Liver (tissue), 9 donors: ENCODE data around the gene JMJD1C. TPM values are rescaled to one million over a fixed set of nuclear protein-coding genes. Genes with fewer than 3 reads are reported as not detected.

ENCODE experiments used
- DNase-seq: peaks from one replicate; pipeline ENCODE4 v3.0.0-alpha.2; 2017; ENCODE audit warnings: low spot score
- H3K27ac ChIP-seq, 2 donors: one replicate each; pipeline ENCODE4 v1.7.0; 2013; ENCODE audit warnings: inconsistent platforms in 2 of 2, low read length in 2 of 2, control low read depth in 1 of 2, low read depth in 1 of 2, mild to moderate bottlenecking in 1 of 2
- H3K27me3 ChIP-seq, 4 donors: one replicate each; pipeline versions ENCODE4 v1.6.1 to v1.7.0; 2013; ENCODE audit warnings: low read length in 3 of 4, inconsistent platforms in 1 of 4, mild to moderate bottlenecking in 1 of 4, moderate library complexity in 1 of 4; ENCODE audit not compliant: control insufficient read depth in 4 of 4, insufficient read depth in 4 of 4
- H3K36me3 ChIP-seq, 4 donors: one replicate each; pipeline versions ENCODE4 v1.6.1 to v1.7.0; 2013; ENCODE audit warnings: low read length in 3 of 4, mild to moderate bottlenecking in 3 of 4, low read depth in 1 of 4, moderate library complexity in 1 of 4; ENCODE audit not compliant: control insufficient read depth in 4 of 4, insufficient read depth in 3 of 4
- H3K4me1 ChIP-seq, 4 donors: one replicate each; pipeline versions ENCODE4 v1.6.1 to v1.7.0; 2013; ENCODE audit warnings: low read length in 3 of 4, mild to moderate bottlenecking in 3 of 4, moderate library complexity in 1 of 4; ENCODE audit not compliant: control insufficient read depth in 4 of 4, insufficient read depth in 4 of 4
- H3K4me3 ChIP-seq, 3 donors: one replicate each; pipeline versions ENCODE4 v1.6.1 to v1.7.0; 2013; ENCODE audit warnings: low read length in 3 of 3, control low read depth in 1 of 3, low read depth in 1 of 3, mild to moderate bottlenecking in 1 of 3
- H3K9ac ChIP-seq, 2 donors: one replicate each; pipeline ENCODE4 v1.7.0; 2013; ENCODE audit warnings: low read length in 2 of 2, mild to moderate bottlenecking in 2 of 2, moderate library complexity in 2 of 2, control low read depth in 1 of 2, low read depth in 1 of 2
- H3K9me3 ChIP-seq, 4 donors: one replicate each; pipeline versions ENCODE4 v1.6.1 to v1.7.0; 2013; ENCODE audit warnings: low read length in 3 of 4; ENCODE audit not compliant: control insufficient read depth in 4 of 4
- ATF3 ChIP-seq: IDR thresholded peaks from 2 replicates; pipeline ENCODE4 v1.6.1; 2016; ENCODE audit warnings: antibody characterized with exemption
- CTCF ChIP-seq: fragments of 150-350 bp; IDR thresholded peaks from 2 replicates; pipeline ENCODE4 v1.5.1; 2017; ENCODE audit warnings: improper control_type of control experiment, low read depth, low read length; ENCODE audit not compliant: missing input control
- EGR1 ChIP-seq, 2 donors: IDR thresholded peaks; 2 replicates each; pipeline ENCODE4 v1.6.1; 2016 to 2018; ENCODE audit warnings: antibody characterized with exemption in 2 of 2, low read depth in 2 of 2
- FOXA2 ChIP-seq: IDR thresholded peaks from 2 replicates; pipeline ENCODE4 v1.6.1; 2016; ENCODE audit warnings: antibody characterized with exemption
- GABPA ChIP-seq, 2 donors: IDR thresholded peaks in 1 of 2; conservative IDR thresholded peaks in 1 of 2; 2 replicates each; pipeline ENCODE4 v1.6.1; 2016; ENCODE audit warnings: antibody characterized with exemption in 2 of 2, mild to moderate bottlenecking in 1 of 2, moderate library complexity in 1 of 2
- HNF4A ChIP-seq, 2 donors: conservative IDR thresholded peaks; 2 replicates each; pipeline ENCODE4 v1.6.1; 2016; ENCODE audit warnings: antibody characterized with exemption in 2 of 2, mild to moderate bottlenecking in 2 of 2
- JUND ChIP-seq, 2 donors: IDR thresholded peaks; 2 replicates each; pipeline ENCODE4 v1.6.1; 2016; ENCODE audit warnings: antibody characterized with exemption in 2 of 2
- RAD21 ChIP-seq, 2 donors: IDR thresholded peaks; 2 replicates each; pipeline ENCODE4 v1.6.1; 2016; ENCODE audit warnings: antibody characterized with exemption in 2 of 2, mild to moderate bottlenecking in 2 of 2
- RXRA ChIP-seq, 2 donors: IDR thresholded peaks; 2 replicates each; pipeline ENCODE4 v1.6.1; 2017 to 2018; ENCODE audit warnings: antibody characterized with exemption in 2 of 2, mild to moderate bottlenecking in 1 of 2
- SP1 ChIP-seq: IDR thresholded peaks from 2 replicates; pipeline ENCODE4 v1.6.1; 2018; ENCODE audit warnings: antibody characterized with exemption, mild to moderate bottlenecking
- TAF1 ChIP-seq: conservative IDR thresholded peaks from 2 replicates; pipeline ENCODE4 v1.6.1; 2016; ENCODE audit warnings: antibody characterized with exemption, mild to moderate bottlenecking
- YY1 ChIP-seq: IDR thresholded peaks from 2 replicates; pipeline ENCODE4 v1.6.1; 2016; ENCODE audit warnings: antibody characterized with exemption, mild to moderate bottlenecking
- ZBTB33 ChIP-seq: IDR thresholded peaks from 2 replicates; pipeline ENCODE4 v1.6.1; 2016; ENCODE audit warnings: antibody characterized with exemption
- WGBS: extraction: QIAGEN DNeasy Blood & Tissue Kit; methylation state at CpG from one replicate; pipeline ENCODE4 v1.1.7; 2013; 5-methylcytosine and 5-hydroxymethylcytosine counted together
- polyA plus RNA-seq, 2 donors: library from polyadenylated mRNA; stranded (reverse) in 1 of 2; unstranded in 1 of 2; fragments of 200-250 nt in 1 of 2; fragments of >200 nt in 1 of 2; fragmentation: Nextera tagmentation in 1 of 2; extraction: Ambion mirVana in 1 of 2; gene quantifications; one replicate each; pipeline versions ENCODE4 v1.2.1 to v1.2.3, GENCODE V29; 2013 to 2015
- total RNA-seq, 2 donors: library from RNA; depleted of rRNA; stranded (reverse); fragments of >200 nt; gene quantifications; one replicate each; pipeline ENCODE4 v1.2.3, GENCODE V29; 2014
- donor health status: healthy.
- donor health status: healthy.
- donor health status: healthy.
- donor health status: healthy.
- donor health status: healthy.

JMJD1C gene
- total and polyA plus RNA-seq, 4 donors = 11.0 to 93.1 (median 56.0) TPM

GRCh38 chr10:63337455-63338251 lies 128.1 kb downstream of the JMJD1C start:
- no peaks in the 10 kb centered on the region for H3K36me3 ChIP-seq
- H3K27ac ChIP-seq = no peak overlapping the region
- no peak for TF ChIP-seq TAF1
- no peak for TF ChIP-seq JUND (IDR thresholded peaks at IDR 0.05)
- TF ChIP-seq CTCF = no peak
- TF ChIP-seq YY1 = no peak
- TF ChIP-seq SP1 = no peak
- no peak for TF ChIP-seq GABPA (IDR thresholded peaks at IDR 0.05 in 1 of 2, conservative IDR thresholded peaks at IDR 0.05 in 1 of 2)
- TF ChIP-seq FOXA2 = no peak
- TF ChIP-seq HNF4A (conservative IDR thresholded peaks at IDR 0.05) = no peak
- WGBS = 95% methylated on average over 4 of the region's 4 CpGs
- no peak overlapping the region for H3K4me3 ChIP-seq
- no peak overlapping the region for H3K9ac ChIP-seq
- peaks cover 0 to 5% (median 2%) of the 10 kb centered on the region in 4 donors for H3K4me1 ChIP-seq
- H3K27me3 ChIP-seq = no peaks in the 10 kb centered on the region
- no peak for DNase-seq
- no peaks in the 10 kb centered on the region for H3K9me3 ChIP-seq

GRCh38 chr10:63331586-63331985 lies 134.2 kb downstream of the JMJD1C start:
- Histone ChIP-seq H3K9ac (no peak overlapping the region), H3K4me1 (no peaks in the 10 kb centered on the region), H3K9me3 (no peaks in the 10 kb centered on the region), H3K27ac (no peak overlapping the region), H3K4me3 (no peak overlapping the region), H3K27me3 (no peaks in the 10 kb centered on the region), H3K36me3 (no peaks in the 10 kb centered on the region)
- DNase-seq = no peak
- TF ChIP-seq SP1 = no peak
- no peak for TF ChIP-seq YY1
- no peak for TF ChIP-seq CTCF
- TF ChIP-seq ATF3 = no peak
- TF ChIP-seq ZBTB33 = no peak
- TF ChIP-seq FOXA2 = no peak
- TF ChIP-seq EGR1 (IDR thresholded peaks at IDR 0.05; ENCODE audit: low read depth in 2 of 2) = no peak
- no peak for TF ChIP-seq RAD21 (IDR thresholded peaks at IDR 0.05)
- no peak for TF ChIP-seq RXRA (IDR thresholded peaks at IDR 0.05)
- WGBS = 98% methylated on average over 5 of the region's 5 CpGs
